GM12878 (cell line): Measurements from ENCODE around the gene TMEM41B. TPM values are rescaled to one million over a fixed set of nuclear protein-coding genes. Genes with fewer than 3 reads are reported as not detected.
A peak's percentile ranks its signal among the peaks of the same experiment; 100 is the strongest.

Source experiments
- ATAC-seq: fragments of 200-7000 bp; cut with Tn5 transposase; 3 replicates; pipeline ENCODE4 v1.9.1; 2020; ENCODE audit warnings: mild to moderate bottlenecking, moderate library complexity
- BruUV-seq: library from RNA; stranded (reverse); fragments of 400-500 nt; replicated peaks from 2 replicates; lab custom pipeline; 2021; lab: Mats Ljungman, UMichigan
- CTCF ChIA-PET: fragments of 300-600 bp; sonication (Branson Sonifier 250); formaldehyde crosslinking; extraction: SDS; loops from one replicate; lab custom pipeline; 2021; ENCODE audit warnings: inconsistent platforms; lab: Yijun Ruan, JAX
- POLR2A ChIA-PET: fragments of 350-600 bp; formaldehyde crosslinking; extraction: SDS; loops from one replicate; lab custom pipeline; 2021; ENCODE audit warnings: inconsistent platforms; lab: Charles Lee
- RAD21 ChIA-PET: fragments of 300-600 bp; sonication (Branson Sonifier 250); formaldehyde crosslinking; loops from one replicate; lab custom pipeline; 2023; ENCODE audit warnings: antibody characterized with exemption; ENCODE audit not compliant: unreplicated experiment; lab: Charles Lee
- SMC1A ChIA-PET: fragments of 300-600 bp; sonication (Branson Sonifier 250); formaldehyde crosslinking; loops from one replicate; lab custom pipeline; 2023; ENCODE audit not compliant: unreplicated experiment, uncharacterized antibody; lab: Charles Lee
- DNase-seq: peaks from one replicate; pipeline ENCODE4 v3.0.0-alpha.2; 2011; ENCODE audit warnings: low read depth, low spot score
- FAIRE-seq: peaks from 3 replicates; lab custom pipeline; 2011; peaks lifted over from hg19 to GRCh38; lab: Jason Lieb, UNC
- H2AFZ ChIP-seq: 2 replicates; pipeline ENCODE4 v1.6.0; 2011; ENCODE audit warnings: low read depth, low read length, control low read depth; ENCODE audit not compliant: control insufficient read depth
- H3K27ac ChIP-seq: 2 replicates; pipeline ENCODE4 v1.5.1; 2011; ENCODE audit warnings: control low read depth; ENCODE audit not compliant: control insufficient read depth, insufficient read depth
- H3K27me3 ChIP-seq, 2 experiments: replicated peaks in 1 of 2; 2 replicates each; pipeline versions ENCODE4 v1.6.0 to v1.6.1; 2011; ENCODE audit warnings: low read length in 1 of 2; ENCODE audit not compliant: control insufficient read depth in 2 of 2, insufficient read depth in 2 of 2
- H3K36me3 ChIP-seq, 2 experiments: 2 replicates each; pipeline ENCODE4 v1.5.1; 2011; ENCODE audit warnings: low read length in 1 of 2; ENCODE audit not compliant: control insufficient read depth in 2 of 2, insufficient read depth in 2 of 2
- H3K4me1 ChIP-seq: 2 replicates; pipeline ENCODE4 v1.6.1; 2011; ENCODE audit warnings: mild to moderate bottlenecking, low read length, moderate library complexity, mixed read lengths; ENCODE audit not compliant: control insufficient read depth, insufficient read depth
- H3K4me2 ChIP-seq: 2 replicates; pipeline ENCODE4 v1.6.0; 2011; ENCODE audit warnings: control low read depth; ENCODE audit not compliant: control insufficient read depth, insufficient read depth
- H3K4me3 ChIP-seq: fragments of 200-600 bp; sonication (generic); 2 replicates; pipeline ENCODE4 v1.5.1; 2016
- H3K79me2 ChIP-seq: 2 replicates; pipeline ENCODE4 v1.6.0; 2011; ENCODE audit warnings: low read length; ENCODE audit not compliant: control insufficient read depth, insufficient read depth
- H3K9ac ChIP-seq: 2 replicates; pipeline ENCODE4 v1.8.0; 2011; ENCODE audit warnings: low read length, control low read depth, mixed read lengths; ENCODE audit not compliant: control insufficient read depth, insufficient read depth
- H3K9me3 ChIP-seq: replicated peaks from 3 replicates; pipeline ENCODE4 v1.5.1; 2011; ENCODE audit warnings: mild to moderate bottlenecking, low read length; ENCODE audit not compliant: control insufficient read depth, insufficient read depth
- H4K20me1 ChIP-seq: 2 replicates; pipeline ENCODE4 v1.6.0; 2011; ENCODE audit not compliant: control insufficient read depth, insufficient read depth
- BCL11A ChIP-seq: IDR thresholded peaks from 2 replicates; pipeline ENCODE4 v1.6.1; 2011; ENCODE audit warnings: low read depth, low read length
- BRCA1 ChIP-seq: IDR thresholded peaks from 2 replicates; pipeline ENCODE4 v1.6.1; 2011; ENCODE audit warnings: low read depth, low read length, improper control_type of control experiment
- CBX5 ChIP-seq: sonication (generic); IDR thresholded peaks from 2 replicates; pipeline ENCODE4 v1.6.1; 2016; ENCODE audit warnings: low read depth, moderate library complexity, mild to moderate bottlenecking, inconsistent platforms
- CREM ChIP-seq: IDR thresholded peaks from 2 replicates; pipeline ENCODE4 v1.6.1; 2014; ENCODE audit warnings: antibody characterized with exemption, low read depth
- GATAD2B ChIP-seq: fragments of 450-650 bp; conservative IDR thresholded peaks from 2 replicates; pipeline ENCODE4 v1.6.1; 2017; ENCODE audit warnings: low read depth, mild to moderate bottlenecking, moderate library complexity
- HDGF ChIP-seq: fragments of 450-650 bp; IDR thresholded peaks from 2 replicates; pipeline ENCODE4 v1.6.1; 2016; ENCODE audit warnings: antibody characterized with exemption
- IKZF2 ChIP-seq, 2 experiments: fragments of 450-650 bp; IDR thresholded peaks; 2 replicates each; pipeline ENCODE4 v1.6.1; 2017; ENCODE audit warnings: mild to moderate bottlenecking in 2 of 2, moderate library complexity in 2 of 2
- JUND ChIP-seq: IDR thresholded peaks from 2 replicates; pipeline ENCODE4 v1.6.1; 2012; ENCODE audit warnings: low read depth, mild to moderate bottlenecking, low read length, improper control_type of control experiment, moderate library complexity
- MYB ChIP-seq: fragments of 150-350 bp; IDR thresholded peaks from 2 replicates; pipeline ENCODE4 v1.6.1; 2014; ENCODE audit warnings: mild to moderate bottlenecking, low read depth, low read length, borderline replicate concordance
- MYC ChIP-seq: IDR thresholded peaks from 2 replicates; pipeline ENCODE4 v1.6.1; 2011; ENCODE audit warnings: mild to moderate bottlenecking, low read length, moderate library complexity, inconsistent platforms; ENCODE audit not compliant: insufficient read depth, insufficient replicate concordance, insufficient read length, severe bottlenecking
- NFIC ChIP-seq: IDR thresholded peaks from 2 replicates; pipeline ENCODE4 v1.6.1; 2012; ENCODE audit warnings: low read depth, mild to moderate bottlenecking, inconsistent platforms, low read length, moderate library complexity
- NFYB ChIP-seq: IDR thresholded peaks from 2 replicates; pipeline ENCODE4 v1.6.1; 2011; ENCODE audit warnings: low read depth, mild to moderate bottlenecking, low read length, improper control_type of control experiment, moderate library complexity; ENCODE audit not compliant: insufficient read depth
- PKNOX1 ChIP-seq: fragments of 450-650 bp; IDR thresholded peaks from 2 replicates; pipeline ENCODE4 v1.6.1; 2016; ENCODE audit warnings: mild to moderate bottlenecking
- RAD21 ChIP-seq: IDR thresholded peaks from 2 replicates; pipeline ENCODE4 v1.6.1; 2011; ENCODE audit warnings: mild to moderate bottlenecking, low read depth, low read length, moderate library complexity; ENCODE audit not compliant: insufficient read depth
- SKIL ChIP-seq: fragments of 450-650 bp; IDR thresholded peaks from 2 replicates; pipeline ENCODE4 v1.6.1; 2017; ENCODE audit warnings: mild to moderate bottlenecking, low read depth, inconsistent platforms; ENCODE audit not compliant: poor library complexity, severe bottlenecking
- SREBF1 ChIP-seq: IDR thresholded peaks from 2 replicates; pipeline ENCODE4 v1.6.1; 2012; ENCODE audit warnings: mild to moderate bottlenecking, low read length
- SREBF2 ChIP-seq: IDR thresholded peaks from 2 replicates; pipeline ENCODE4 v1.6.1; 2012; ENCODE audit warnings: mild to moderate bottlenecking, low read length
- STAT1 ChIP-seq: fragments of 450-650 bp; conservative IDR thresholded peaks from 2 replicates; pipeline ENCODE4 v1.6.1; 2014; ENCODE audit warnings: antibody characterized with exemption, mild to moderate bottlenecking
- STAT3 ChIP-seq: IDR thresholded peaks from 2 replicates; pipeline ENCODE4 v1.6.1; 2011; ENCODE audit warnings: low read depth, low read length, improper control_type of control experiment
- TBL1XR1 ChIP-seq: IDR thresholded peaks from 2 replicates; pipeline ENCODE4 v1.6.1; 2012; ENCODE audit warnings: low read depth, low read length, improper control_type of control experiment
- WRNIP1 ChIP-seq: IDR thresholded peaks from 2 replicates; pipeline ENCODE4 v1.6.1; 2011; ENCODE audit warnings: low read depth, low read length, improper control_type of control experiment, borderline replicate concordance
- ZSCAN29 ChIP-seq: fragments of 450-650 bp; IDR thresholded peaks from 2 replicates; pipeline ENCODE4 v1.6.1; 2017; ENCODE audit warnings: mild to moderate bottlenecking, moderate library complexity
- ZZZ3 ChIP-seq: IDR thresholded peaks from 2 replicates; pipeline ENCODE4 v1.6.1; 2011; ENCODE audit warnings: low read depth; ENCODE audit not compliant: control insufficient read depth, insufficient read length
- WGBS: methylation state at CpG from one replicate; pipeline ENCODE4 v1.1.6; 2016; ENCODE audit warnings: low lambda C conversion rate; ENCODE audit not compliant: insufficient replicate concordance, insufficient coverage; ENCODE audit errors: missing lambda C conversion rate; 5-methylcytosine and 5-hydroxymethylcytosine counted together
- in situ Hi-C: fragments of 300-500 bp; cut with MboI; formaldehyde crosslinking; loops from 9 replicates; pipeline ENCODE4 v1.14.3; 2018; ENCODE audit warnings: mixed read lengths
- intact Hi-C: fragments of 100-400 bp; cut with micrococcal nuclease; formaldehyde crosslinking; loops from one replicate; pipeline ENCODE4 v1.14.2; 2022; ENCODE audit not compliant: unreplicated experiment
- polyA plus RNA-seq, 11 experiments: library from polyadenylated mRNA; depleted of rRNA in 4 of 11; unstranded in 6 of 11; stranded (reverse) in 5 of 11; fragments of >200 nt; fragmentation: Nextera tagmentation in 4 of 11; fragmentation: Illumina TruSeq in 1 of 11; extraction: Ambion mirVana in 4 of 11; extraction: Trizol in 1 of 11; gene quantifications; 1 replicate in 1 of 11; 2 replicates in 10 of 11; pipeline versions ENCODE4 v1.2.1 to v1.2.3, GENCODE V29; 2011 to 2016; ENCODE audit warnings: inconsistent platforms in 2 of 11, missing spikeins in 2 of 11, low read depth in 1 of 11
- total RNA-seq, 4 experiments: library from RNA; depleted of rRNA in 3 of 4; stranded (reverse); fragments of >200 nt in 3 of 4; fragmentation: Illumina TruSeq in 1 of 4; extraction: Trizol in 1 of 4; gene quantifications; 2 replicates each; pipeline versions ENCODE4 v1.2.1 to v1.2.3, GENCODE V29; 2013 to 2021

Gene TMEM41B
- total and polyA plus RNA-seq, 10 of the 15 experiments (the other 5 are each of a cell fraction or from before 2014, with no cell fraction given), result 8.0 to 31.0 (median 20.5) TPM

GRCh38 chr11:9250139-9250582 is 64.2 kb downstream of the TMEM41B start:
- H3K4me1 ChIP-seq, result peaks cover 30% of the 10 kb centered on the region
- H3K9ac ChIP-seq, result no peak overlapping the region
- BruUV-seq, result TSS peak; percentile 32
- peak overlapping the region; percentile 72 for H3K4me2 ChIP-seq
- 4% methylated on average over 2 of the region's 2 CpGs for WGBS
- ChIA-PET RAD21 (interaction anchor here (1.1 to 2.3 kb wide), 6 partner anchors 11 to 83 kb away, joined by 3 to 11 read pairs (median 4); no protein-coding TSS in a partner anchor), SMC1A (interaction anchor here (0.7 to 3.3 kb wide), 10 partner anchors 11 to 338 kb away, joined by 3 to 19 read pairs (median 3); no protein-coding TSS in a partner anchor), CTCF (interaction anchor here (0.7 to 1.5 kb wide), 5 partner anchors 10 to 1630 kb away, joined by 3 to 5 read pairs (median 3); no protein-coding TSS in a partner anchor), POLR2A (interaction anchor here (0.6 to 2.5 kb wide), 7 partner anchors 11 to 315 kb away, joined by 3 to 7 read pairs (median 3); no protein-coding TSS in a partner anchor)
- H3K27me3 ChIP-seq, result no peaks in the 10 kb centered on the region
- intact Hi-C loops, result loop anchor here (2.0 kb wide), 1 partner anchor 39 kb away; no protein-coding TSS in a partner anchor
- ATAC-seq, result peak; percentile 83
- no peaks in the 10 kb centered on the region for H3K36me3 ChIP-seq
- FAIRE-seq, result peak; percentile 93
- peak; percentile 77 for DNase-seq
- in situ Hi-C loops, result no loop called here
- no peak overlapping the region for H3K4me3 ChIP-seq
- no peaks in the 10 kb centered on the region for H3K9me3 ChIP-seq
- H4K20me1 ChIP-seq, result no peaks in the 10 kb centered on the region
- no peak overlapping the region for H2AFZ ChIP-seq
- H3K27ac ChIP-seq, result peak overlapping the region; percentile 35; the same call in 1 of the 2 replicates
- peaks cover 20% of the 10 kb centered on the region for H3K79me2 ChIP-seq
- TF ChIP-seq RAD21, result no peak
- TF ChIP-seq WRNIP1, result no peak
- TF ChIP-seq HDGF, result no peak
- TF ChIP-seq IKZF2 (IDR thresholded peaks at IDR 0.05), result peak; percentile 89 to 91
- peak; percentile 89 for TF ChIP-seq NFIC
- TF ChIP-seq GATAD2B, result no peak
- no peak for TF ChIP-seq JUND
- no peak for TF ChIP-seq ZSCAN29
- TF ChIP-seq BCL11A, result peak; percentile 32; the same call in 1 of the 2 replicates
- TF ChIP-seq TBL1XR1, result peak; percentile 57; the same call in 1 of the 2 replicates
- no peak for TF ChIP-seq PKNOX1
- no peak for TF ChIP-seq ZZZ3
- TF ChIP-seq CBX5, result peak; percentile 81
- TF ChIP-seq CREM, result peak; percentile 47; the same call in 1 of the 2 replicates
- TF ChIP-seq BRCA1, result no peak
- TF ChIP-seq STAT1, result no peak
- TF ChIP-seq SREBF2, result no peak
- TF ChIP-seq SREBF1, result no peak
- TF ChIP-seq SKIL, result peak; percentile 55
- no peak for TF ChIP-seq NFYB
- TF ChIP-seq MYC, result no peak
- TF ChIP-seq STAT3, result 0 out of 2 replicates have a peak, but pooled peaks have one; percentile 55
- TF ChIP-seq MYB, result no peak
